GM23338 (cell line): Measurements from ENCODE around the gene TRAF7. TPM values are rescaled to one million over a fixed set of nuclear protein-coding genes. Genes with fewer than 3 reads are reported as not detected.
"Not testable (repeated sequence)": the region's sequence is repeated elsewhere in the genome, so short reads cannot be mapped to it uniquely, and the experiment has no call there.

Source experiments
- ATAC-seq: fragments of 200-7000 bp; cut with Tn5 transposase; 3 replicates; pipeline ENCODE4 v1.9.1; 2020
- DNase-seq: peaks from one replicate; pipeline ENCODE4 v3.0.0-alpha.2; 2015; ENCODE audit warnings: low spot score
- H2AFZ ChIP-seq: fragments of 200-600 bp; sonication (generic); 2 replicates; pipeline ENCODE4 v1.8.0; 2016; ENCODE audit warnings: antibody characterized with exemption, mild to moderate bottlenecking, moderate library complexity
- H3F3A ChIP-seq: fragments of 200-600 bp; sonication (generic); replicated peaks from 2 replicates; pipeline ENCODE4 v1.8.0; 2017; ENCODE audit warnings: antibody characterized with exemption, mixed run types, low read depth
- H3K27ac ChIP-seq: fragments of 200-600 bp; sonication (generic); 2 replicates; pipeline ENCODE4 v1.6.1; 2016; ENCODE audit warnings: low read depth
- H3K27me3 ChIP-seq: fragments of 200-600 bp; sonication (generic); 2 replicates; pipeline ENCODE4 v1.8.0; 2016; ENCODE audit warnings: mild to moderate bottlenecking, mixed run types, moderate library complexity; ENCODE audit not compliant: insufficient read depth
- H3K36me3 ChIP-seq: fragments of 200-600 bp; sonication (generic); 2 replicates; pipeline ENCODE4 v1.8.0; 2016; ENCODE audit warnings: mild to moderate bottlenecking; ENCODE audit not compliant: insufficient read depth
- H3K4me1 ChIP-seq: fragments of 200-600 bp; sonication (generic); 2 replicates; pipeline ENCODE4 v1.8.0; 2016; ENCODE audit warnings: mild to moderate bottlenecking, moderate library complexity; ENCODE audit not compliant: insufficient read depth
- H3K4me2 ChIP-seq: fragments of 200-600 bp; sonication (generic); 2 replicates; pipeline ENCODE4 v1.7.1; 2017; ENCODE audit warnings: mixed run types
- H3K4me3 ChIP-seq: fragments of 200-600 bp; sonication (generic); 2 replicates; pipeline ENCODE4 v1.6.1; 2016; ENCODE audit warnings: mixed run types
- H3K79me2 ChIP-seq: fragments of 200-600 bp; sonication (generic); replicated peaks from 2 replicates; pipeline ENCODE4 v1.8.0; 2017; ENCODE audit warnings: mild to moderate bottlenecking; ENCODE audit not compliant: insufficient read depth
- H3K9me2 ChIP-seq: fragments of 200-600 bp; sonication (generic); 2 replicates; pipeline ENCODE4 v1.8.0; 2017; ENCODE audit not compliant: insufficient read depth
- H4K20me1 ChIP-seq: fragments of 200-600 bp; sonication (generic); replicated peaks from 2 replicates; pipeline ENCODE4 v1.8.0; 2017; ENCODE audit warnings: mild to moderate bottlenecking; ENCODE audit not compliant: insufficient read depth
- H3K27ac Mint-ChIP-seq: 2 replicates; pipeline ENCODE4 v1.8.0; 2020; ENCODE audit warnings: inconsistent platforms, mild to moderate bottlenecking, moderate library complexity, mixed read lengths
- H3K27me3 Mint-ChIP-seq: 3 replicates; pipeline ENCODE4 v1.8.0; 2022; ENCODE audit warnings: low read depth, mild to moderate bottlenecking, moderate library complexity, mixed read lengths, inconsistent platforms; ENCODE audit not compliant: insufficient read depth, poor library complexity
- H3K36me3 Mint-ChIP-seq: 3 replicates; pipeline ENCODE4 v1.8.0; 2021; ENCODE audit warnings: low read depth, mild to moderate bottlenecking, inconsistent platforms, moderate library complexity, mixed read lengths
- H3K4me1 Mint-ChIP-seq: 3 replicates; pipeline ENCODE4 v1.8.0; 2020; ENCODE audit warnings: mild to moderate bottlenecking, inconsistent platforms, mixed read lengths
- H3K4me3 Mint-ChIP-seq: 3 replicates; pipeline ENCODE4 v1.8.0; 2021; ENCODE audit warnings: moderate library complexity, mild to moderate bottlenecking, inconsistent platforms, mixed read lengths
- H3K9me3 Mint-ChIP-seq: 3 replicates; pipeline ENCODE4 v1.8.0; 2020; ENCODE audit warnings: moderate library complexity, mild to moderate bottlenecking, inconsistent platforms, mixed read lengths
- polyA plus RNA-seq: library from polyadenylated mRNA; unstranded; fragments of >200 nt; fragmentation: Nextera tagmentation; extraction: Ambion mirVana; gene quantifications from 2 replicates; pipeline ENCODE4 v1.2.1, GENCODE V29; 2016
- total RNA-seq: library from RNA; depleted of rRNA; stranded (reverse); fragments of >200 nt; shearing (Covaris generic); gene quantifications from 2 replicates; pipeline ENCODE4 v1.2.3, GENCODE V29; 2014

The TRAF7 gene
- total and polyA plus RNA-seq, 2 experiments from 2014 or later = 36.4 to 133 TPM

DNA sequence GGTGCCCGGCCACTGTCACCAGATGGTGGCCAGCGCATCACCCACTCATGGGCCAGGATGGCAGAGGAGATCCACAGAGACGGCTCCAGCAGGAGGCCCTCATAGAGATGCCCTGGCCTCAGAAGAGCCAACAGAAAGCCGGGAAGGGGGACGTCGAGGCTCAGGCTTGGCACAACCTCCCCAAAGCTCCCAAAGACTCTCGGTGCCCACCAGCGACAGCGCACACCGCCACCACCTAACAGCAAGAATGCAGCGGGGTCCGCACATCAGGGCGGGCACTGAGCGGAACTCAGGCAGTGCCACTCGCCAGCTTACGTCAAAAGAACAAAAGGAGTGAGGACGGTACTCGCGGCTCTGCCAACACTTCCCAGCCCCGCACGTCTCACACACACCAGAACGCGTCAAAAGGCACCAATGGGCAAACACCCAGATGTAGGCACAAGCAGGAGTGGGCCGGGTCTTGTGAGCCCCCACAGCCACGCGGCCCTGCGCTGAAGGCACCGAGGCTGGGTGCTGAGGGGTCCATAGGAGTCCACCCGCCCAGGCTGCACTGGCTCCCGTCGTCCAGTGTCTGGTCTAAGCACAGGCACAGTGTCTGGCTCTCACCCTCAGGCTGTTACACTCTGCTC, 28.5 kb upstream of the TRAF7 start:
- ATAC-seq, H3K27me3 Mint-ChIP-seq, H3K4me3 ChIP-seq, H3F3A ChIP-seq, H4K20me1 ChIP-seq, H3K4me1 ChIP-seq, H3K36me3 ChIP-seq, DNase-seq, H3K9me2 ChIP-seq, H3K36me3 Mint-ChIP-seq, H2AFZ ChIP-seq, H3K4me2 ChIP-seq, H3K27me3 ChIP-seq, H3K9me3 Mint-ChIP-seq, H3K27ac ChIP-seq: not testable (repeated sequence)
- Mint-ChIP-seq H3K4me1 (peaks cover 24% of the 10 kb centered on the region), H3K27ac (peak overlapping the region; percentile 82), H3K4me3 (peak overlapping the region; percentile 41; the same call in 1 of the 3 replicates)
- peaks cover 22% of the 10 kb centered on the region for H3K79me2 ChIP-seq

DNA sequence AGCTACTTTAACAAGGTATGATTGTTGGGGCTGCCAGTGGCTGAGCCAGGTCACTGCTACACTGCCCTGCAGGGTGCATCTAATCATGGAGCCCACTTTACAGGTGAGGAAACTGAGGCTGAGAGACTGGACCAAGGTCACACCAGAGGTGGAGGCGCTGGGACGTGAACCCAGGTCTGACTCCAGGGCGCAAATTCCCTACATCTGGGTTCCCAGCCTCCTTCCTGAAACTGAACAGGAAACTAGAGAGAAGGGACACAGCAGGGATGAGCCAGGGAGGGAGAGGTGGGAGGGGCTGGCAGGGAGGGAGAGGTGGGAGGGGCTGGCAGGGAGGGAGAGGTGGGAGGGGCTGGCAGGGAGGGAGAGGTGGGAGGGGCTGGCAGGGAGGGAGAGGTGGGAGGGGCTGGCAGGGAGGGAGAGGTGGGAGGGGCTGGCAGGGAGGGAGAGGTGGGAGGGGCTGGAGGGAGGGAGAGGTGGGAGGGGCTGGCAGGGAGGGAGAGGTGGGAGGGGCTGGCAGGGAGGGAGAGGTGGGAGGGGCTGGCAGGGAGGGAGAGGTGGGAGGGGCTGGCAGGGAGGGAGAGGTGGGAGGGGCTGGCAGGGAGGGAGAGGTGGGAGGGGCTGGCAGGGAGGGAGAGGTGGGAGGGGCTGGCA, 27.8 kb upstream of the TRAF7 start:
- peak; percentile 8 for ATAC-seq

DNA sequence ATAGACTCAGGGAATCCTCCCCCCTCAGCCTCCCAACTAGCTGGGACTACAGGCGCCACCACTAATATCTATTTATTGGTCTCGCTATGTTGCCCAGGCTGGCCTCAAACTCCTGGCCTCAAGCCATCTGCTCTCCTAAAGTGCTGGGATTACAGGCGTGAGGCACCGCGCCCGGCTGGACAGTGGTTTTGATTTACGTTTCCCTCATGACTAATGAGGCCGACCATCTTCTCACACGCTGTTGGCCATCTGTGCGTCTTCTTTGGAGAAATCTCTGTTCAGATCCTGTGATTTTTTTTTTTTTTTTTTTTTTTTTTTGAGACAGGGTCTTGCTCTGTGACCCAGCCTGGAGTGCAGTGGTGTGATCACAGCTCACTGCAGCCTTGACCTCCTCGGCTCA, 26.3 kb upstream of the TRAF7 start:
- ATAC-seq, H4K20me1 ChIP-seq, H3K9me3 Mint-ChIP-seq, H3F3A ChIP-seq, H3K4me2 ChIP-seq, H3K4me3 ChIP-seq, H3K9me2 ChIP-seq, H3K27ac Mint-ChIP-seq, H3K27me3 Mint-ChIP-seq, H3K27me3 ChIP-seq, H3K36me3 Mint-ChIP-seq, DNase-seq, H3K36me3 ChIP-seq, H2AFZ ChIP-seq, H3K27ac ChIP-seq, H3K4me3 Mint-ChIP-seq, H3K4me1 ChIP-seq: not testable (repeated sequence)
- peaks cover 24% of the 10 kb centered on the region for H3K4me1 Mint-ChIP-seq
- peaks cover 20% of the 10 kb centered on the region for H3K79me2 ChIP-seq

More for the DNA sequence above, 27.8 kb upstream of the TRAF7 start:
- H4K20me1 ChIP-seq, H3K27me3 Mint-ChIP-seq, H3K27me3 ChIP-seq, H3K9me3 Mint-ChIP-seq, H3K4me3 Mint-ChIP-seq, H3K4me2 ChIP-seq, H3K36me3 Mint-ChIP-seq, H2AFZ ChIP-seq, H3K36me3 ChIP-seq, H3K4me1 ChIP-seq, H3K9me2 ChIP-seq, H3F3A ChIP-seq, H3K4me3 ChIP-seq, H3K27ac ChIP-seq: not testable (repeated sequence)
- H3K79me2 ChIP-seq = peaks cover 20% of the 10 kb centered on the region
- Mint-ChIP-seq H3K27ac (peak overlapping the region; percentile 82; the same call in 1 of the 2 replicates), H3K4me1 (peaks cover 24% of the 10 kb centered on the region)
- peak; percentile 73 for DNase-seq

DNA sequence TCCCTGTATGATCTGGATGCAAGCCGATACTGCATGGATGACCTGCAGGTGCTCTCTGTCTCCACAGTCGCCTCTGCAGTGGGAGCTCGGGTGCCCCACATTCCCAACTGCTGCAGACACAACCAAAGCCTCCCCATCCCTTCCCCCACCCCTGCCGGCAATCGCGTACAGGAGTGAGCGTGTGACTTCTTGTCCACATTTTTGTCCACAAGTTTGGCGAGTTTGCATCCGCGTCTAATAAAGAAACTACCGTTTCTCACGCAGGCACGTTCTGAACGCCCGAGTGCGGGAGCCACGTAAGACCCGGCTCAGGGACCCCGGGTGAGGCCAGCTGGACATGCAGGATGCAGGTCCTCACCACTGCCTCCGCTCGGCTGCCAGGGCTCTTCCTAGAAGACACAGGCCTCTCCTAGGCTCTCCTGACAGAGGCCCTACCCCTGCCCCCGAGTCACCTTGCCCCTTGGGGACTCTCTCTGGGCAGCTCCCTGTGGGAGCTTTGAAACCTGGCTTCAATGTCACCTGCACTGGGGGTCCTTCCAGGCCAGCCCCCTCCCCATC, 25.6 kb upstream of the TRAF7 start:
- peaks cover 22% of the 10 kb centered on the region for H3K4me1 Mint-ChIP-seq
- H3K27ac ChIP-seq, H4K20me1 ChIP-seq, H3K4me3 ChIP-seq, H3K4me2 ChIP-seq, H3K27ac Mint-ChIP-seq, ATAC-seq, H2AFZ ChIP-seq, H3K9me3 Mint-ChIP-seq, H3K4me3 Mint-ChIP-seq, H3K4me1 ChIP-seq, DNase-seq, H3K36me3 ChIP-seq, H3K27me3 ChIP-seq, H3K27me3 Mint-ChIP-seq, H3K9me2 ChIP-seq, H3F3A ChIP-seq, H3K36me3 Mint-ChIP-seq: not testable (repeated sequence)
- H3K79me2 ChIP-seq = peaks cover 20% of the 10 kb centered on the region

DNA sequence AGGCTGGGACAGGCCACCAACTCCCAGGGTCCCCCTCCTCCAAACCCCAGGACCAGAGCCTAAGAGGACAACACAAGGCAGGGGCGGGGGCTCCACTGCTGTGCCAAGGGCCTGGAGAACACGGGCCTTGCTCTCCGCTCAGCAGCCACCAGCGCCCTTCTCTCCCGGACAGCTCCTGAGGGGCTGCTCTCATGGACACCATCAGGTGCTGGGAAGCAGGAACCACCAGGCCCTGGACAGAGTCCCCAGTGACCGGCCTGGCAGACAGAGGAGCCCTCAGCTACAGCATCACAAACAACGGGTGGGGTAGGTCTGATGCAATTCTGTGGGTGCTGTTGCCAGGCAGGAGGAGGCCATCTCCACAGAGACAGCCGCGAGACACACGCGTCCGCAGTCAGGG, 21.8 kb upstream of the TRAF7 start:
- H4K20me1 ChIP-seq, H3K27ac ChIP-seq, H3K79me2 ChIP-seq, H3K27ac Mint-ChIP-seq, H3K4me2 ChIP-seq, H3K27me3 ChIP-seq, H3K4me1 ChIP-seq, DNase-seq, H3F3A ChIP-seq, H3K36me3 Mint-ChIP-seq, H3K4me3 ChIP-seq, H3K9me2 ChIP-seq, H3K36me3 ChIP-seq, H3K4me1 Mint-ChIP-seq, H3K9me3 Mint-ChIP-seq, H2AFZ ChIP-seq, H3K4me3 Mint-ChIP-seq, ATAC-seq: not testable (repeated sequence)
- H3K27me3 Mint-ChIP-seq = peaks cover 11% of the 10 kb centered on the region

DNA sequence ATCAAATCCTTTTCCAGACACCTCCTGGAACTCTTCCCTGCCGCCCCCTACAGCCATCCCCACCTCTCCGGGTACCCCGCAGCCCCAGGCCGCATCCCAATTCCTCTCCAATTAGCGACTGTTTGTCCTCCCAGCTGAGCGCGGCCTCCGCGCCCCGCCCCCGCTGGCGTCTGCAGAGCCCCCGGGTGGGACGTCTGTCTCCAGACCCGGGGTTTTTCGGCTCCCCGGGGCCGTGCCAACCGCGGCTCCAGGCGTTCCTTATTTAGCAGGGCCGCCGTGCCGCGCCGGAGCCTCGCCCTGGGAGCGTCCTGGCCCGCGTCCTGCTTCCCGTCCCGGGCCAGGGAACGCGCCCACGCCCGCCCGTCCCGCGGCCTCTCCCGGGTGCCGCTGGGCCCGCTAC, 20.5 kb upstream of the TRAF7 start:
- H3K79me2 ChIP-seq, H3K9me2 ChIP-seq, H3K27me3 ChIP-seq, H3K4me1 Mint-ChIP-seq, H3K27ac ChIP-seq, H2AFZ ChIP-seq, H3F3A ChIP-seq, H3K27ac Mint-ChIP-seq, H4K20me1 ChIP-seq, H3K4me1 ChIP-seq, ATAC-seq, H3K36me3 ChIP-seq, H3K9me3 Mint-ChIP-seq, DNase-seq, H3K36me3 Mint-ChIP-seq: not testable (repeated sequence)
- peak overlapping the region; percentile 55 for H3K4me3 ChIP-seq
- H3K4me3 Mint-ChIP-seq = peak overlapping the region; percentile 70
- H3K27me3 Mint-ChIP-seq = peaks cover 11% of the 10 kb centered on the region
- H3K4me2 ChIP-seq = peak overlapping the region; percentile 69
